Measurements from ENCODE around the gene SRC. TPM values are rescaled to one million over a fixed set of nuclear protein-coding genes. Genes with fewer than 3 reads are reported as not detected.

SRC gene
- polyA plus RNA-seq, 1 donor, result 165 TPM

- Histone ChIP-seq H3K9me3 (ENCODE audit: control insufficient read depth, low read depth, low read length) (no peaks in the 10 kb centered on the region), H3K27ac (ENCODE audit: low read length) (no peak overlapping the region), H3K36me3 (ENCODE audit: control insufficient read depth, insufficient read depth, low read length) (no peaks in the 10 kb centered on the region), H3K4me1 (ENCODE audit: control insufficient read depth, insufficient read depth, low read length) (peaks cover 6% of the 10 kb centered on the region), H3K27me3 (ENCODE audit: control insufficient read depth, insufficient read depth, low read length) (peaks cover 35% of the 10 kb centered on the region), H3K4me3 (ENCODE audit: low read length) (no peak overlapping the region)
- WGBS (ENCODE audit: insufficient coverage, low lambda C conversion rate), result no CpG with 5 or more reads among the region's 25 CpGs
- DNase-seq, result no peak
Observed at GRCh38 chr20:37421060-37421905, 75.3 kb downstream of the SRC start.

DNA sequence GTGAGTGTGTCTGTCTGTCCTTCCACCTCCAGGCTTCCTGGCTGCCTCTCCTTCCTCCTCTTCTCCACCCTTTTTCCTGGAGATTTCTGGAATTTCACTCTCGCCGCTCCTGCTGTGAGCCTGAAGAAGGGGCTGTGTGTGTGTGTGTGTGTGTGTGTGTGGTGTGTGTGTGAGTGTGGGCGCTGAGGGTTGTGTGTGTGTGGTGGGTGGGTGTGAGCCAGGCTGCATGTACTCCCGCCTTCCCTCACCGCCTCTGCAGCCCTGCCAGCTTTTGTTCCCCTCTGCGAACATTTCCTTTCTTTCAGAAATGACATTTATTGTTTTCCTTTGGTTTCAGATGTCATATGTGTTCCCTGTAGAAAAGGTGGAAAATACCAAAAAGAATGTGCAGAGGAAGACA is 76.0 kb downstream of the SRC start:
- peaks cover 38% of the 10 kb centered on the region for H3K27me3 ChIP-seq (ENCODE audit: control insufficient read depth, insufficient read depth, low read length)
- no peak overlapping the region for H3K4me3 ChIP-seq (ENCODE audit: low read length)
- H3K27ac ChIP-seq (ENCODE audit: low read length), result no peak overlapping the region
- 17% methylated on average over 1 of the region's 6 CpGs for WGBS (ENCODE audit: insufficient coverage, low lambda C conversion rate)
- peaks cover 6% of the 10 kb centered on the region for H3K4me1 ChIP-seq (ENCODE audit: control insufficient read depth, insufficient read depth, low read length)
- no peaks in the 10 kb centered on the region for H3K36me3 ChIP-seq (ENCODE audit: control insufficient read depth, insufficient read depth, low read length)
- no peak for DNase-seq
- no peaks in the 10 kb centered on the region for H3K9me3 ChIP-seq (ENCODE audit: control insufficient read depth, low read depth, low read length)

DNA sequence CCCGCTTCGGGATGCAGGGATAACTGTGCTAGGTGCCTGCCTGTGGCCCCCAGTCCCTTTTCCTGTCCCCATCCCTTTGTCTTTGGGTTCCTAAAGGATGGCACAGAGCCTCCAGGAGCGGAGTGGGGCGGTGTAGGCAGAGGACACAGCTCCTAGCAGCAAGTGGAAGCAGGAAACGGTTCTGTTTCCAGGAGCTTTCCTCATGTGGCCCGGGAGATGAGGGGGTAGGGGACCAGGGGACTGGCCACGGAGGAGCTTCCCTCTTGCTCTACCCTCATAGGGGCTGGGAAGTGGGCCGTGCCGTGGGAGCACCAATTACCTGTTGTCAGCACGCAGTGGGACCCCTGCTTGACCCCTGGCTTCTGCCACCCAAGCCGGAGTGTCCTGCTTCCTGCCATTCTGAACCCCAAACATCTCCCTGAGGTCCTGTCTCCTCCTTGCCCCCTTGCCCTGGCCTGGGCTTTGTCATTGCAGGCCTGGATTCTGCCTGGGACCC is 76.9 kb downstream of the SRC start:
- Histone ChIP-seq H3K27ac (ENCODE audit: low read length) (no peak overlapping the region), H3K9me3 (ENCODE audit: control insufficient read depth, low read depth, low read length) (no peaks in the 10 kb centered on the region), H3K4me3 (ENCODE audit: low read length) (no peak overlapping the region), H3K27me3 (ENCODE audit: control insufficient read depth, insufficient read depth, low read length) (peaks cover 35% of the 10 kb centered on the region), H3K36me3 (ENCODE audit: control insufficient read depth, insufficient read depth, low read length) (no peaks in the 10 kb centered on the region), H3K4me1 (ENCODE audit: control insufficient read depth, insufficient read depth, low read length) (peaks cover 6% of the 10 kb centered on the region)
- WGBS (ENCODE audit: insufficient coverage, low lambda C conversion rate), result no CpG with 5 or more reads among the region's 11 CpGs
- DNase-seq, result no peak

- no CpG with 5 or more reads among the region's 10 CpGs for WGBS (ENCODE audit: insufficient coverage, low lambda C conversion rate)
- H3K4me1 ChIP-seq (ENCODE audit: control insufficient read depth, insufficient read depth, low read length), result peaks cover 4% of the 10 kb centered on the region
- H3K9me3 ChIP-seq (ENCODE audit: control insufficient read depth, low read depth, low read length), result no peaks in the 10 kb centered on the region
- no peaks in the 10 kb centered on the region for H3K36me3 ChIP-seq (ENCODE audit: control insufficient read depth, insufficient read depth, low read length)
- DNase-seq, result no peak
- no peak overlapping the region for H3K27ac ChIP-seq (ENCODE audit: low read length)
- peaks cover 36% of the 10 kb centered on the region for H3K27me3 ChIP-seq (ENCODE audit: control insufficient read depth, insufficient read depth, low read length)
- H3K4me3 ChIP-seq (ENCODE audit: low read length), result no peak overlapping the region
Observed at GRCh38 chr20:37423545-37423944, 77.6 kb downstream of the SRC start.

DNA sequence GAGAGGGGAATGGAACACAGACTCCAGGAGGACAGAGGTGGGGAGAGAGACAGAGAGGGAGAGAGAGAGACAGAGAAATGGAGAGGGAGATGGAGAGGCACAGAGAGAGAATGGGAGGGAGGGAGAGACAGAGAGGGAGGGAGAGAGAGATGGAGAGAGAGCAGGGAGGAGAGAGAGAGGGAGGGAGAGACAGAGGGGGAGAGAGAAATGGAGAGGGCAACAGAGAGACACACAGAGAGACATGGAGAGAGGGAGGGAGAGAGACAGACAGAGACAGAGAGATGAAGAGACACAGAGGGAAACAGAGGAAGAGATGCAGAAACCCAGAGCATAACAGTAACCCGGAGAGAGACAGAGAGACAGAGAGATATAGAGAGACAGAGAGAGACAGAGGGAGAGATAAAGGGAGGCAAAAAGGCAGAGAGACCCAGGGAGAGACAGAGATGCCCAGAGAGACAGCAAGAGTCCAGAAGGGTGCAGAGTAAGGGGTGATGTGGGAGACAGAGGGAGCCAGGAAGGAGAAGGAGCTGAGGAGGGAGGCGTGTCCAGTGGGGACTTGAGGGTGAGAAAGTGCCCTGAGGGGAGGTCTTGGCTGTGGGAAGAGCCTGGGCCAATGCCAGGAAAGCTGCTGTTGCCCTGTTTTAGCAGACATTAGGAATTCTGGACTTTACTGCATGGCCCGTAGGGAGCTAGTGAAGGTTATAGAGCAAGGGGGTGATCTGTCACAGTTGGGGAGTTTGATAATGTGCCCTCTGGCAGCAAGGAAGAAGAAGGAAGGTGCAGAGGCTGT is 78.3 kb downstream of the SRC start:
- H3K4me1 ChIP-seq (ENCODE audit: control insufficient read depth, insufficient read depth, low read length), result peaks cover 4% of the 10 kb centered on the region
- no peak for DNase-seq
- H3K4me3 ChIP-seq (ENCODE audit: low read length), result no peak overlapping the region
- 88% methylated on average over 1 of the region's 3 CpGs for WGBS (ENCODE audit: insufficient coverage, low lambda C conversion rate)
- no peaks in the 10 kb centered on the region for H3K36me3 ChIP-seq (ENCODE audit: control insufficient read depth, insufficient read depth, low read length)
- no peak overlapping the region for H3K27ac ChIP-seq (ENCODE audit: low read length)
- no peaks in the 10 kb centered on the region for H3K9me3 ChIP-seq (ENCODE audit: control insufficient read depth, low read depth, low read length)
- H3K27me3 ChIP-seq (ENCODE audit: control insufficient read depth, insufficient read depth, low read length), result peaks cover 41% of the 10 kb centered on the region

DNA sequence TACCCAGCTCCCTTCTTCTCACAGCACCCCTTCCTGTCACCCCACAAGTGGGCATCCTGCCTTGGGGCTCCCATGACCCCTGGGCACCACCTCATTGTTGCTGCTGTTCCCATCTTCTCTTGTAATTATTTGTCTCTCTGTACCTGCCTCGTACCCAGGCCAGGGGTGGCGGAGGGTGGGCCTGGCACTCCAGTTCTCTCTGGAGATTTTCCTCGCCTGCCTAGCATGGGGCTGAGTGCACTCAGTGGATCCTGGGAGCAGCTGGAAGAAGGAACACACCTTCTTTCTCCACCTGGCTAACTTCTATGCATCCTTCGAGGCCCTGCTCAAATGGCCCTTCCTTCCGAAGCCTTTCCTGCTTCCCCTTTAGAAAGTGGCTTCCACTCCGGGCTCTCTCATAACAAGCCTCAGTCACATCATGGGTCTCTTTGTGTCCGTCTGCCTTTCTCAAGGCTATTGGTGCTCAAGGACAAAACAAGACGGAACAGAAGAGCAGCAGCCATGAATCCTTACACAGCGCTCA is 79.2 kb downstream of the SRC start:
- Histone ChIP-seq H3K27me3 (ENCODE audit: control insufficient read depth, insufficient read depth, low read length) (peaks cover 41% of the 10 kb centered on the region), H3K9me3 (ENCODE audit: control insufficient read depth, low read depth, low read length) (peaks cover 2% of the 10 kb centered on the region), H3K4me1 (ENCODE audit: control insufficient read depth, insufficient read depth, low read length) (peaks cover under 1% of the 10 kb centered on the region), H3K27ac (ENCODE audit: low read length) (no peak overlapping the region), H3K4me3 (ENCODE audit: low read length) (no peak overlapping the region), H3K36me3 (ENCODE audit: control insufficient read depth, insufficient read depth, low read length) (no peaks in the 10 kb centered on the region)
- WGBS (ENCODE audit: insufficient coverage, low lambda C conversion rate), result 100% methylated on average over 1 of the region's 9 CpGs
- DNase-seq, result no peak

DNA sequence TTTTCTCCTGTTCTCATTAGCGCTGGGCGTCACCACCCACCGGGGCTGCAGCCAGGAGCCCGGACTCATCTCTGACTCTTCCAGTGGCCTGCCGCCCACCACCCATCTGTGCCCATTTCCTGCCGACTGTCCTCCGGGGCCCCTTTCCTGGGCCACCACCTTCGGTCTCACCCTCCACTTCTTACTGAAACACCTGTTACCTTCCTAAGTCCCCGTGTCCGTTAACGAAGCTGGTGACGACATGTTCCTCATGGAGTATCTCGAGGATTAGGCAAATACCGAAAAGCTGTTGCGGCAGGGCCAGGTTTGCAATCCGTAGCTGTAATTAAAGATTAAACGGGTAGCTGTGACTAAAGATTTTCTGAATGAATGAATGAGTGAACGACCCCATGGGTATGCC is 80.2 kb downstream of the SRC start:
- no peak for DNase-seq
- Histone ChIP-seq H3K36me3 (ENCODE audit: control insufficient read depth, insufficient read depth, low read length) (no peaks in the 10 kb centered on the region), H3K4me1 (ENCODE audit: control insufficient read depth, insufficient read depth, low read length) (no peaks in the 10 kb centered on the region), H3K4me3 (ENCODE audit: low read length) (no peak overlapping the region), H3K9me3 (ENCODE audit: control insufficient read depth, low read depth, low read length) (peaks cover 5% of the 10 kb centered on the region), H3K27me3 (ENCODE audit: control insufficient read depth, insufficient read depth, low read length) (peaks cover 36% of the 10 kb centered on the region), H3K27ac (ENCODE audit: low read length) (no peak overlapping the region)
- 73% methylated on average over 5 of the region's 18 CpGs for WGBS (ENCODE audit: insufficient coverage, low lambda C conversion rate)

DNA sequence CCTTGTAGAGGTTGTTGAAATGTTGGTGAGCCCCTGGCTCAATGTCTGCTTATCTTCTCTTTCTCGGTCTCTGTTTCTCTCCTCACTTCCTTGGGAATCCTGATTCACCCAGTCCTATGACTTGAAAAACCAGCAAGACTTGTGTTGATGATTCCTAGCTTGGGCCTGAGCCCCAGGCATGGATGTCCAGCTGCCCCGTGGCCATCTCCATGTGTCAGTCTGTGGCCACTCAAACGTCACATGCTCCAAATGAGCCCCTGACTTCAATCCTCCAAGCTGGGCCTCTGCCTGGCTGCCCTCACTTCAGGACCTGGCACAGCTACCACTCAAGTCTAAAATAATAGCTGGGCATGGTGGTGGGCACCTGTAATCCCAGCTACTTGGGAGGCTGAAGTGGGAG is 81.0 kb downstream of the SRC start:
- H3K36me3 ChIP-seq (ENCODE audit: control insufficient read depth, insufficient read depth, low read length), result no peaks in the 10 kb centered on the region
- H3K4me1 ChIP-seq (ENCODE audit: control insufficient read depth, insufficient read depth, low read length), result no peaks in the 10 kb centered on the region
- H3K27ac ChIP-seq (ENCODE audit: low read length), result no peak overlapping the region
- no peak for DNase-seq
- H3K9me3 ChIP-seq (ENCODE audit: control insufficient read depth, low read depth, low read length), result peaks cover 5% of the 10 kb centered on the region
- WGBS (ENCODE audit: insufficient coverage, low lambda C conversion rate), result no CpG with 5 or more reads among the region's 3 CpGs
- no peak overlapping the region for H3K4me3 ChIP-seq (ENCODE audit: low read length)
- peaks cover 34% of the 10 kb centered on the region for H3K27me3 ChIP-seq (ENCODE audit: control insufficient read depth, insufficient read depth, low read length)

DNA sequence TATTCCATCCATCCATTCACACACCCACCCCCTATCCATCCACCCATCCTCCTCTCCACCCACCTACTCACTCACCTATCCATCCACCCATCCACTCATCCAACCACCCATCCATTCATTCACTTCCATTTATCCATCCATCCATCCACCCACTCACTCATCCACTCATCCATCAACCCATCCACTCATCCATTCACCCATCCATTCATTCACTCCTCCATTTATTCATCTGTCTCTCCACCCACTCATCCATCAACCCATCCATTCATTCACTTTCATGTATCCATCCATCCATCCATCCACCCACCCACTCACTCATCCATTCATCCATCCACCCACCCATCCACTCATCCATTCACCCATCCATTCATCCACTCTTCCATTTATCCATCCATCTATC is 84.1 kb downstream of the SRC start:
- Histone ChIP-seq H3K9me3 (ENCODE audit: control insufficient read depth, low read depth, low read length) (peaks cover 5% of the 10 kb centered on the region), H3K36me3 (ENCODE audit: control insufficient read depth, insufficient read depth, low read length) (no peaks in the 10 kb centered on the region), H3K4me1 (ENCODE audit: control insufficient read depth, insufficient read depth, low read length) (no peaks in the 10 kb centered on the region), H3K27ac (ENCODE audit: low read length) (no peak overlapping the region), H3K27me3 (ENCODE audit: control insufficient read depth, insufficient read depth, low read length) (peaks cover 23% of the 10 kb centered on the region), H3K4me3 (ENCODE audit: low read length) (no peak overlapping the region)
- DNase-seq, result no peak

GRCh38 chr20:37430778-37431460 is 85.0 kb downstream of the SRC start:
- DNase-seq, result no peak
- WGBS (ENCODE audit: insufficient coverage, low lambda C conversion rate), result no CpG with 5 or more reads among the region's 7 CpGs
- H3K4me1 ChIP-seq (ENCODE audit: control insufficient read depth, insufficient read depth, low read length), result no peaks in the 10 kb centered on the region

More at GRCh38 chr20:37430778-37431460, 85.0 kb downstream of the SRC start:
- no peak overlapping the region for H3K27ac ChIP-seq (ENCODE audit: low read length)
- peaks cover 5% of the 10 kb centered on the region for H3K9me3 ChIP-seq (ENCODE audit: control insufficient read depth, low read depth, low read length)
- peaks cover 21% of the 10 kb centered on the region for H3K27me3 ChIP-seq (ENCODE audit: control insufficient read depth, insufficient read depth, low read length)
- H3K36me3 ChIP-seq (ENCODE audit: control insufficient read depth, insufficient read depth, low read length), result no peaks in the 10 kb centered on the region
- H3K4me3 ChIP-seq (ENCODE audit: low read length), result no peak overlapping the region

Data from large intestine (tissue), 3 donors.